T follicular helper cell (primary cell): Measurements from ENCODE around the gene BLOC1S1.
A peak's percentile ranks its signal among the peaks of the same experiment; 100 is the strongest.

ENCODE experiments used
- DNase-seq: peaks from one replicate; pipeline ENCODE4 v3.0.0-alpha.2; 2020; ENCODE audit warnings: low read depth
- total RNA-seq, 2 experiments: gene quantifications; one replicate each; lab custom pipeline; 2026; lab: John Stamatoyannopoulos, UW

The BLOC1S1 gene
- 5.3 to 11.9 reads per million in 2 experiments for total RNA-seq

GRCh38 chr12:55715833-55716581 lies at the start of gene BLOC1S1:
Gene BLOC1S1 (plus strand): TSS chr12:55716046. CDS start chr12:55716052, 6 bp downstream.
- peak; percentile 91 for DNase-seq

GRCh38 chr12:55666508-55666907 lies 49.3 kb upstream of the BLOC1S1 start:
- DNase-seq: no peak

GRCh38 chr12:55670276-55670675 lies 45.6 kb upstream of the BLOC1S1 start:
- no peak for DNase-seq

- no peak for DNase-seq
Observed at GRCh38 chr12:55671746-55672145, 44.1 kb upstream of the BLOC1S1 start.

GRCh38 chr12:55673638-55674037 lies 42.2 kb upstream of the BLOC1S1 start:
- no peak for DNase-seq

- DNase-seq: no peak
Observed at GRCh38 chr12:55675666-55676065, 40.2 kb upstream of the BLOC1S1 start.

- DNase-seq: no peak
Observed at GRCh38 chr12:55676707-55677106, 39.1 kb upstream of the BLOC1S1 start.

- DNase-seq: no peak
Observed at GRCh38 chr12:55679691-55680090, 36.2 kb upstream of the BLOC1S1 start.

- DNase-seq: no peak
Observed at GRCh38 chr12:55681142-55682077, 34.4 kb upstream of the BLOC1S1 start.

GRCh38 chr12:55682087-55682796 lies 33.6 kb upstream of the BLOC1S1 start:
- no peak for DNase-seq

GRCh38 chr12:55683676-55684075 lies 32.2 kb upstream of the BLOC1S1 start:
- no peak for DNase-seq

- DNase-seq: no peak
Observed at GRCh38 chr12:55684761-55685370, 31.0 kb upstream of the BLOC1S1 start.

- DNase-seq: no peak
Observed at GRCh38 chr12:55685671-55686070, 30.2 kb upstream of the BLOC1S1 start.

- no peak for DNase-seq
Observed at GRCh38 chr12:55686366-55687010, 29.4 kb upstream of the BLOC1S1 start.

GRCh38 chr12:55687746-55688145 lies 28.1 kb upstream of the BLOC1S1 start:
- DNase-seq: no peak

- no peak for DNase-seq
Observed at GRCh38 chr12:55688716-55689655, 26.9 kb upstream of the BLOC1S1 start.

GRCh38 chr12:55692631-55693322 lies 23.1 kb upstream of the BLOC1S1 start:
- no peak for DNase-seq

- no peak for DNase-seq
Observed at GRCh38 chr12:55693323-55694187, 22.3 kb upstream of the BLOC1S1 start.

GRCh38 chr12:55694188-55694515 lies 21.7 kb upstream of the BLOC1S1 start:
- no peak for DNase-seq
